ENCODE data around the gene UBE2E3.

GRCh38 chr2:181074457-181074856 lies 94.1 kb downstream of the UBE2E3 start:
- no peak for TF ChIP-seq EZH2 (IDR thresholded peaks at IDR 0.05)
- no peak for TF ChIP-seq POLR2AphosphoS5 (IDR thresholded peaks at IDR 0.05; ENCODE audit: borderline replicate concordance, low read depth, low read length)
- no peak for TF ChIP-seq FOXP2 (optimal IDR thresholded peaks at IDR 0.05; ENCODE audit: control extremely low read depth, extremely low read length, insufficient read depth)
